ENCODE results near the gene RAD51AP2. TPM values are rescaled to one million over a fixed set of nuclear protein-coding genes. Genes with fewer than 3 reads are reported as not detected.
"Not testable (repeated sequence)": the region's sequence is repeated elsewhere in the genome, so short reads cannot be mapped to it uniquely, and the experiment has no call there.

Gene RAD51AP2
- total RNA-seq (2014; rRNA removed; shearing (Covaris generic)) = not detected in 2 replicates

DNA sequence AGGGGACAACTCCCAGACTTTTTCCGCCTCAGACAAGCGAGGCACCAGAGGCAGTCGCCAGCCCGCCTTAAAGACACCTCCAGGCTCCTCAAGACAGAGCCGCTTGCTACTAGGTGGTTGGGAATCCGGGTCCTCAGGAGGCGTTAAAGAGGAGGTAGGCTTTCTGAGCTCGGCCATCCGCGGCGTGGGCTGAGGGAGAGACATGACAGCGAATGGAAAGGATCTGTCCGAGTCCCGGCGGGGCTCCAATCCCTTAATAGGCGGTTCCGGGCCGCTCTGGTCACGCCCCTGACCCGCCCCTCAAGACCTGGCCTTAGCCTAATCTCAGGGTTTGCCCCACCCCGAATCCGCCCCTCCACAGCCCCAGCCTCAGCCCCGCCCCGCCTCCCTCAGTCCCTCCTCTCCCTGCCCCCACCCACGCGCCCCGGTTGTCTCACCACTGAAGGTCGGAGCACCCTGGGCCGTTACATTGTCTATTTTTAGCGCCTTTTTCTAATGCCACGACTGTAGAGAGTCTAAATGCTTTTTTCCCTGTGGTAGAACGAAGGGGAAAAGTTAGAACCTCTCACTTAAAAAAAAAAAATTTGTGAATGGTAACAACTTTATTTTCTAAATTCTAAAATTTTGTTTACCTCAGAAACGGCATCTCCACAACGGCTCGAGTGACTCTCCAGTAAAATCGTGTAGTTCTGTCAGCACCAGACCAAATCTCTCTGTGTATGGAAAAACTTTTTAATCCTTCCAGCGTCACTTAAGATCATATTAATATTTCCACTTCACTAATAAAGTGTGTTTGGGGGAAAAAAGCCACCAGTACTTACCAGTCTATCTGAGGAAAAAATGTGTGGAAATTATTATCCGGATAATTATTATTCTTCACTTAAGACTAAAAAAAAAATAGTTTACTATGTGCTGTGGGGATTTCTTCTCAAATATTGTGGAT, at the start of gene RAD51AP2:
Gene RAD51AP2, minus strand, starts transcription at position 229 of the 943 bp plus-strand sequence. Its CDS starts 25 bp downstream, at position 204.
- DNase-seq (ENCODE audit: low read depth) = peak; percentile 76

DNA sequence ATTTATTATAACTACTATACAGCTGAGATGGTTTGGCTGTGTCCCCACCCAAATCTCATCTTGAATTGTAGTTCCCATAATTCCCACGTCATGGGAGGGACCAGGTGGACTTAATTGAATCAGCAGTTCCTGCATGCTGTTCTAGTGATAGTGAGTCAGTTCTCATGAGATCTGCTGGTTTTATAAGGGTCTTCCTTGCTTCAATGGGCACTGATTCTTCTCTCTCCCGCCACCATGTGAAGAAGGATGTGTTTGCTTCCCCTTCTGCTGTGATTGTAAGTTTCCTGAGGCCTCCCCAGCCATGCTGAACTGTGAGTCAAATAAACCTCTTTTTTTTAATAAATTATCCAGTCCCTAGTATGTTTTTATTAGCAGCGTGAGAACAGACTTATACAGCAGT, 47.5 kb upstream of the RAD51AP2 start:
- DNase-seq (ENCODE audit: low read depth) = not testable (repeated sequence)

DNA sequence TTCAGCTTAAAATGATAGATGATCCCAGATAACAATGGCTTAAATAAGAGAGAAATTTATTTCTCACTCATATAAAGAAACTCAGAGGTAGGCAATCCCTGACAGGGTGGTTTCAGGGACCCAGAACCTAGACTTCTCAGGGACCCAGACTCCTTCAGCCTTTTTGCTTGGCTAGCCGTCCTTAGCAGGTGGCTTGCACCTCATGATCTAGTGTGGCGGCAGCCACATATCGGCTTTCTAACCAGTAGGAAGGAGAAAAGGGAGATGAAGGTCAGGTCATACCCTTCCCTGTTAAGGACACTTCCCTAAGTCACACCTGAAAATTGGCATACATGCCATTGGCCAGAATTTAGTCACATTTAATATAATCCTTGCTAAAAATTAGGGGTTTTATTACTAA, 40.6 kb upstream of the RAD51AP2 start:
- no peak for DNase-seq (ENCODE audit: low read depth)

DNA sequence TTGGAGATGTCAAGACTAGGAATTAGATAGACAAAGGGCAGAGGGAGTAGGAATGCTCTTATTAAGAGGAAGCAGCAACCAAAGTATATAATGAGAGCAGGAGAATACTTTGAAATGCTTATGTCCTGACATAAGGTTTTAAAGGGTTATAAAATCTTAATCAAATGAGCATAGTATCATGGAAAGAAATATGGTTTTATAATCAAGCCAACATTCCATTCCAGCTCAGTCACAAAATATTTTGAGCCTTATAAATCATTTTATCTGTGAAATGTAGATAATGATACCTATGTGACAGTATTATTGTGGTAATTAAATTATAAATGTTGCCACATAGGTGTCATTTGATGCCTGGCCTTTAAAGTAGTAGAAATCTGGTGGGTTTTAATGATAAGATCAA, 39.8 kb upstream of the RAD51AP2 start:
- no peak for DNase-seq (ENCODE audit: low read depth)

DNA sequence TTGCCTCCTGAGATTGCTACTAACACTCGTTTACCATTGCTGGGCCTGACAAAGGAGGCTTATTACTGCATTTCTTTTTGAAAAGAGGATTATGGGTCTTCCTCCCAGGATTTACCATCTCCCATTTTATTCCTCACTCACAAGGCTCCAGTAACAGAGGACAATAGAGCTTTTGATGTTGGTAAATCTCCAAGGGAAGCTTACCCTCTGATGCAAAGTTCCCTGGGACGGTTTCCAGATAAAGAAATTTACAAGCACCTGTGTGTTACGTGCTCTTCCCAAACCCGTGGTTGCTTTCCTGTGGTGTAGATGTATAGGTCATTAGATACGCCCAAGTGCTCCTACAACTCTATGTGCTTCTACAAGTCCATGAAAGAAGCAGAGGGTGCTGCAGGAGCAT, 39.4 kb upstream of the RAD51AP2 start:
- no peak for DNase-seq (ENCODE audit: low read depth)

DNA sequence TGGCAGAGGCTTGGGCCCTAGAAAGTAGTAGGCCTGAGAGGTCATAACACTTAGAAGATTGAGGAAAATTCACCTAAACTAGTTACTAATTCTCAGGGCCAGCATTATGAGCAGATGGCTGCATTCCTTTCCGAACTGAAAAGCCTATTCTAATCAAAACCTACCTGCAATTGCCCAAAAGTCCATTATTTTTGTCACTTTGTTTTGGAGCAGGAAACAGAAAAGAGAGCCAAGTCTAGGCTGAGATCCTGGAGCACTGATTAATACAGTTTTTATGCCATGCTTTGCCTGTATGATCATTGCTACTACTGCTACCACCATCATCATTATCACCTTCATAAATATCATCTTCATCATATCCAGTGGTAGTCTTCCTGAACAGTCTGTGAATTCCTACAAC, 36.9 kb upstream of the RAD51AP2 start:
- DNase-seq (ENCODE audit: low read depth) = no peak

DNA sequence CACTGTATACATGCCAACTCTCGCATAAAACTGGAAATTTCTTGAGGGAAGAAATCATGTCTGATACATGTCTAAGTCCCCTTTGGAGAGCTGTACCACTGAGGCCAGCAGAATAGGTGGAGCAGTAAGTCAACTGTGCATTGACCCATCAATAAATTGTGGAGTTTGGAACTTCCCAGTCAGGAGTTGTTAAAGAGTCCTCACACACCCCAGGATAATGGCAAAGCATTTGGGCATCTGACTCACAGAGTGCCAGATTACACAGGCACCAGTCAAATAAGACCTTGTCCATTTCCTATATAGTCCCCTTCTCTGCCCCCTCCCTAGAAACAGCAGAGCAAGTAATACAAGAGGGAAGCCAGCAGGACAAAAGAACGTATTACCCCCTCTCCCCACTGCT, 32.7 kb upstream of the RAD51AP2 start:
- no peak for DNase-seq (ENCODE audit: low read depth)

DNA sequence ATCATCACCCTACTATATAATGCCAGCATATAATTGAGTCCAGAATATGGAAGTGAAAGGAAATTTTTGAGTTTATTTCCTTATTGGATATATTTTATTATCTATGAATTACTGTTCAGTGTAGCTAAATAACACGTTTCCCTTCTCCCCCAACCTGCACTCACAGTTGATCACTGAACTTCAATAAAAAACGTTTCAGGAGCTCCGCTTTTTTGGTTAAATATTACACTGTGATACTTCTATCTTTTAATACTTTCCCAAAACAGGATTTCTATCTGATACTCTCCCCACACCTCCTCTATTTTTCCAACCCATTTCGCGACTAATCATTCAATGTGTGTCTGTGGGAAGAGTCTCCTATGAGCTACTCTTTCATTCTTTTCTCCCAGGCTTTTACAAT, 29.5 kb upstream of the RAD51AP2 start:
- no peak for DNase-seq (ENCODE audit: low read depth)

DNA sequence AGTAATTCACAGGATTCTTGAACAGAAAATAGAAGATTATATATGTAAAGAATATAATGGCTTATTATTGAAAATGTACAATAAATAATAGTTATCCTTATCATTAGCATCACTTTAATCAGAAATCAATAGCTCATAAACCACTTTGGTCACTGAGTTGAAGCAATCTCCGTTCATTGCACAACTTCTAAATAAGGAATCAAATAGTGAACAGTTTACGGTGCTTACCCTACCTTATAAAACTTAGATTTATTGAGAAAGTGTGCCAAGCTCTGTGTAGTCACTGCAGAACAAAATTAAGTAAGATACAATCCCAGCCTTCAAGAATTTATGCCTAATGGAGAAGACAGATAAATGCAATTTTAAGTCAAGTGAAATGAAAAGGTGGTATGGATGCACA, 29.0 kb upstream of the RAD51AP2 start:
- DNase-seq (ENCODE audit: low read depth) = no peak

DNA sequence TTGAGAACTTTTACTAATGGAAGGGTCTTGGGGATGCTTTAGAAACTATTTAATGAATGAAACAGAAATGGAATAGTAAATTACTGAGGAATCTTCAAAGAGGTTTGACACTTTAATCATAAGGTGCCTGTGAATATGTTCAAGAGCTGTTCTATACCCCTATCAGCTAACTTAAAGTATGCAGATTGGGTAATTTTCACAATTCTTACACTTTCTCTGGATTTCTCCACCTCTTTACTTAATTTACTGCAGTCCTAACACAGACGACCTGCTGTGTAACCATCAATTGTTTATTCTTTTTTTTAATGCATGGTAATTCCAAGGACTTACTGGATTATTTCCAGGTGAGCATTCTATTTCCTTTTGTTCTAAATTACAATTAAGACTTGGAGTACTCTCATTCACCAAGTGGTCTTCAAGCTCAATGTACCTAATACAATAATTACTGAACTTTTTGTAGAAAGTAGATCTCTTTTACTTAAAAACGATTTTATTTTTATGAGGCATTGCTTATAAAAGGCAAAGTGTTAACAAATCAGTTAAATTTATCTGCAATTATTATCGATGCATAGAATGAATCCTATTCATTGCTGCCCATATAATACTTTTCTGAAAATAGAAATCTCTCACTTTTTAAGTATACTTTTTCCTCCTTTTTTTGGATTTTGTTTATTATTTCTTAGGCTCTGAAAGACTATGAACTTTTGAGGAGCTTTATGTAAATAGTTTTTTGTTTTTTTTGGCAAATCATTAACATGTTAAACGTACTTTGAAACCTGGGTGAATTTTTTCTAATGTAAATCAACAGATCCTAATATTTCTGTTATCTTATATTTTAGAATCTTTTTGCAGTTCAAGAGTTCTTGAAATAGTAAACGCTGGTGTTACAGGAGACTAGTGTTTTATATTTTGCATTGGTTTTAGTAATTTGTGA, 27.7 kb upstream of the RAD51AP2 start:
- DNase-seq (ENCODE audit: low read depth) = no peak

DNA sequence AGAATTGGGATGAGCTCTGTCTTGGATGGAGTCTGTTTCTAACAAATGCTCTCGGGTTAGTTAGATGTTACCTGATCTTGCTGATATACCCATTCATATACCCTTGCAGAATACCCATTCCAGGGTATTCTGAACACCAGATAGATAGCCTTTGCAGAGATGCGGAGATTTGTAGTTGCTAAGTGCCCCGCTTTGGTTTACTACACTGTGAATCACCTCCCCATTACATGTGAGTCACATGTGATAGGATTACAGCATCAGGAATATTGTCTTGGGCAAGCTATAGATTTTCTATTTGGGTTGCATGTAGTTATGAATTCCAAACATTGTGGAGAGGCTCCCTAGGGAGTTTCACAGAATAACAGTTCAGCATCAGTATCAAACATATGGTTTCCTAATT, 26.0 kb upstream of the RAD51AP2 start:
- peak; percentile 31 for DNase-seq (ENCODE audit: low read depth)

DNA sequence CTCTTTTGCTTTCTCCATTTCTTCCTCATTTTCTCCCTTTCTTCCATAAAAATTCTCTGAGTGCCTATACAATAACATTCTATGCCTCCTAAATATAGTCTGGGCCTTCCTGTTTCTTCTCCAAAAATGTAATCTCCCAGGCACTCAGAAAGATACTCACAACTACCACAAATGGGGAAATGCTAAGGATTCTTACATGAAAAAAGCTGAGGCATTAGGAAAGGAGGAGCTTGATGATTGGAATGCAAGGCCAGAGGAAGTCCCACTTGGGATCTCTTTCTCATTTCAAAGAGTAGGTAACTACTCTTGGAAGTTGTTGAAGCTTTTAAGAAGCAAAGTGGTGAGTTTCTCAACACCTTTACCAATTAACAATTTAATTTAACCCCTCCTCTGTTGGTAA, 25.6 kb upstream of the RAD51AP2 start:
- DNase-seq (ENCODE audit: low read depth) = no peak

DNA sequence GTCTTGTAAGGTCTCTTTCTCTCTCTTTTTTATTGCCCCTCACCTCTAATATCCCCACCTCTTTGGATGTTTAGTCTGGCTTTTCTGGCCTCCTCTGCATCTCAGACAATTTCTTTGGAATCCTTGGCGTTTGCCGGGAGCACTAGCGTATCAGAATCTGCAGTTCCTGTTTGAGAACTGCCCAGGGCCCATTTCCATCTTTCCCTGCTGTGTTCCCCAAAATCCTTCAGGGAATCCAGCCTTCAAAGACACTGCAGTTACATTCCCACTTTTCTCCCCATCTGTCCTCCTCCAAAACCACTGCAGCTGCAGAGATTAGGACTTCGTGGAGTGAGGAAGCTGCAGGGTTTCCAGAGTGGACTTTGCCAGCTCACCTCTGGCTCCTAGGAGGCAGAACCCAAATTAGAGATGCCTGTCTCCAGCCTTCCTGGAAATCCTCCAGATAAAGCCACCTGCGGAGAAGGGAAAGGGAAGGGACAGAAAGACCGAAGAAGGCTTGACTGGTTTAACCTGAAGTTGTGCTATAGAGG, 25.0 kb upstream of the RAD51AP2 start:
- DNase-seq (ENCODE audit: low read depth) = no peak

DNA sequence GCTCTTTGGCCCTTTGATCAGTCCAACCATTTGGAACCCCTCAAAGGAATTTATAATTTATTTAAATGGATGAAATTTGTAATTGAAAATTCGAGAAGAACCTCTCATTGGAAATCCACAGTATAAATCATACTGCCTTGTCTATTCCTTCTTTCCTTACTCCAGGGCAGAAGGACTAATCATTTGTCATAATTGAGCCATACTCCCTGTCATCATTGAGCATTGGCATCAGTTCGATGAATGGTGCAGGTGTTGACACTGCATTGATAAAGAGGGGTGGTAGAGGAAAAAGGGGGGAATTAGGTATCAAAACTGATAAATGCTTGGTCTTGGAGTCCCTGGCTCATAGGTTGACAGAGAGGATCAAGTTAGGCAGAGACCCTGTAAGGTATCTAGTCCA, 24.2 kb upstream of the RAD51AP2 start:
- DNase-seq (ENCODE audit: low read depth) = no peak

DNA sequence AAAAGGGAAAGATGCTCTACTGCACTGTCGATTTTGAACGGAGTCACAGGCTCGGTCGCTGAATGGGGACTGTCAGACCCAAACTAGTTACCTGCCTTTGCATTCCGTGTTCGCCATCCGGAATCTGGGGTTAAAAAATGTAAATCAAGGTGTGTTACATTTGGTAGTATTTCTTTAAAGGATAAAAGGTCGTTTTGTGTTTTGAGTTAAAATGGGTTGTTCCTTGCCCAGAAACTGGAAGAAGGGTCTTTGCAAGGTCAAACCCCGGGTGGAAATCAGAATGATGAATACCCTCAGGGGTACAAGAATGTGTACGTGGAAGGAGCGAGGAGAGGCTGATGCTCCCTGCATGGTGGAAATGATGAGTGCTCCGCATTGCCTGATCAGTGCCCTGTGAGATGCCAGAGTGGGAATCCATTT, 23.3 kb upstream of the RAD51AP2 start:
- DNase-seq (ENCODE audit: low read depth) = no peak

DNA sequence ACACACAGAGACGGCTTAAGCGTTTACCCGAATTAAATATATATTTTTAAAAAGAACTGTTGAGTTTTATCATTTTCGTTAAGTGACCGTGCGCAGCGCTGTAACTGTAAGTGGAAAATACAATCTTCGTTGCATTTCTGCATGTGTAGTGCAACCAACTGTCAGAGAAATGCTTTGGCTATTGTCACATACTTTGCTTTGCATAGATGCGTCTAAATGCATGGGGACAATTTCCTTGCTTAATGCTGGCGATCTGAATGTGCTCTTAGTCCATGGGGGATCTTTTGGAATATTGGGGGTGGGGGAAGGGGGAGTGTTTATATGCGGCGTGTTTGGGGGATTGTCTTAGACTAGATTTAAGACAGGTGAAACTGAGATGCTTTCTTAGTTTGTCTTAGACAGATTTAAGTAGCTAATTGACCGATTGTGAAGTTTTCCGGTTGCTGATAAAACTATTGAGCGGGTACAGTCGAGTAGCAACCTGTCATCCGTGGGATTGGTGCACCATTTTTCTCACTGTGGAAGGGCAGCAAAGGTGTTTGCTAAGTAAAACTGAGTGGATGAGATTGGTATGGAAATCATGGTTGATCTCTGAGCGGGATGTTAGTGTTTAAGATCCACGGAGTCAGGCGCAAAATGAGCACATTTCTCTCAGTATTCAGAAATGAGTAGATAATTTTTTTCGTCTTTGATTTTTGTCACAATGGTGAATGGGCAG, 22.7 kb upstream of the RAD51AP2 start:
- DNase-seq (ENCODE audit: low read depth) = no peak

DNA sequence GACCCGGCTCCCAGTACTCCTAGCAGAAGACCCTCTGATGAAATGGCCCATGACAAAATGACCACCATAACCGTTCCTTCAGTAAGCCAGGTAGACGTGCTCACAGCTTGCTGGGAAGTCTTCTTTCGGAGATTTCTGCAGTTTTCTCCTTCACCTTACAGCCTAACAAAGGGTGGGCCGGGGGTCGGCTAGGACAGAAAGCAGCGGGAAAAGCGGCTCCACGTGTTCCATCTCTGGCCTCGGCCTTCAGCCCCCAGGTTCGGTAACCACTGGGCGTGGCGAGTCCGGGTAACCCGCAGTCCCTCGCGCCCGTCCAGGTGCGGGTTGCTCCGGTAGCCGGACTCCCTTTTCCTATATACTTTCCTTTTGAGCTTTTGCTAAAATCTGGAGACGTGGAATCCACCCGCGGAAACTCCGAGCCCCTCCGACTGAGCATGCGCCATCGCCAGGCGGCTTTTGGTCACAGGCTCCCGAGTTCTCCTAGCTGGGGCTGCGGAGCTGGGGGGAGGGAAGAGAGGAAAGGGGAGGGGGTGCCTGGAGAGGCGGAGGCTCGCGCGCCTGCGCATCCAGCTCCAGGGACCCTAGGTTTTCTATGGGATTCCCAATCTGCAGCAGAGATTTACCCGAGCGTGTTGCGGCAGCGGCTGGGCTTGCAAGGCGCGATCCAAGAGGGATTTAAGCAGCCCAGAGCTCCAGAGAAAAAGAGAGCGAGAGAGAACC, 22.0 kb upstream of the RAD51AP2 start, which contains the start of gene VSNL1:
Gene VSNL1, plus strand, starts transcription at position 604 of the 720 bp plus-strand sequence. CDS start 51,379 bp downstream, outside the sequence.
- DNase-seq (ENCODE audit: low read depth) = peak; percentile 82

DNA sequence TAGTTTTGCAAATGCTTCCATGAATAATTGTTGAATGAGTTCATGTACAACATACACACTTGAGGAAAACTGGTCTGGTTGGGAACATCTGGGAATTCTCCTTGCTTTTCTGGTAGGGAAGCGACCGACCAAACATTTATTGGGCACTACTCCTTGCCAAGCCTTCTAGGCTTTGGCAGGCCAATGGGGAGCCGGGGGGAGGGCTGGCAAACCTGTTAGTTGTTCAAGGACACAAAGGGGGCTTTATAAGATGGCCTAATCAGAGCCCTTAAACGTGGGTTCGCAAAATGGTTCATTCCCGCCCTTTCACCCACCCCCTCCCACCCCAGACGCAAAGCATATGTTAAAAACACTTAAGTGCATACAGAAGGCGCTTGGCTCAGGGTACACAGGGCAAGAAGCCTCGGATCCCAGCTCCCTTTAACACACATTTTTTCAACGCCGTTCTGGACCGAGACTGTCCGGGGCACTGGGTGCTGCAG, 21.4 kb upstream of the RAD51AP2 start:
- peak; percentile 39 for DNase-seq (ENCODE audit: low read depth)

DNA sequence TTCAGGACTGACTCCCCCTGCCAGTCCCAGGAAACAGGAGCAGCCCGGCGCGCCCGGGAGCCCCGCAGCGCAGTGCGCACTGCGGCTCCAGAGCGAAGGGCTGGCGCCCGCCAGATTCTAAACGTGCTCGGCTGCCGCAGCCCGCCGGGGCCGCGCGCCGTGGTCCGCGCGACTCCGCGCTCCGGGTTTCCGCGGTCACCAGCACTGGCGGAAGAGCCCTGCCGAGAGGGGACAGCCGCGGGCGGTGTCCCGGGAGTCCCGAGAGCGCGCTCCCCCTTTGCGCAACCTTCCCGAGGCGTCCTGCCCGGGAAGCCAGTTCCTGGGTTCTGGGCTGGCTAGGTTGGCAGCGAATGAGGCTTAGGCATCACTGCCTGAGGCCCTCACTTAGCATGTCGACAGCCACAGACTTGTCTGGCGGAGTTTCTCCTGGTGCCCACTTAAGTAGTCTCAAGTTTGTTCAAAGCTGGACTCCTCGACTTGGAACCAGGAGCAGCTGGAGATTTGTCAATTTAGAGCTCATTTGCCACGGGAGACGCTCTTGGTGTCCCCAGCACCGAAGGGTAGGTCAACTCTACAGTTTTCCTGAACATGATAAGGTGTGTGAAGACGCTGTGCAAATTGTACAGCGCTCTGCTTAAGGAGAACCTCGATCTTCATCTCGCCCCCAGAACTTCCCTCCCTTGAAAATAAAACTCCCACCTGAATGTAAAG, 20.8 kb upstream of the RAD51AP2 start:
- peak; percentile 74 for DNase-seq (ENCODE audit: low read depth)
